HL-60/S4 treated with phorbol 12-myristate 13-acetate at 8.2 ng/mL for 4 days and 3 days (cell line): ENCODE data around the gene TESMIN.

Source experiments
- in situ Hi-C: fragments of 300-500 bp; cut with MboI; formaldehyde crosslinking; loops from 2 replicates; pipeline ENCODE4 v1.15.0; 2022; ENCODE audit warnings: low sequenced_read_pairs

Gene TESMIN

GRCh38 chr11:68685656-68686380 is 65.5 kb downstream of the TESMIN start:
- in situ Hi-C loops, result no loop called here

- in situ Hi-C loops, result no loop called here
Observed at GRCh38 chr11:68684385-68685356, 66.6 kb downstream of the TESMIN start, which contains the start of gene GAL. TSS of gene GAL (plus strand) at chr11:68684544. CDS start at chr11:68684924, 380 bp downstream.

GRCh38 chr11:68683536-68684384 is 67.6 kb downstream of the TESMIN start:
- in situ Hi-C loops, result no loop called here

GRCh38 chr11:68683121-68683520 is 68.2 kb downstream of the TESMIN start:
- in situ Hi-C loops, result no loop called here

- in situ Hi-C loops, result no loop called here
Observed at GRCh38 chr11:68682531-68682961, 68.8 kb downstream of the TESMIN start.

- in situ Hi-C loops, result no loop called here
Observed at GRCh38 chr11:68680541-68681231, 70.6 kb downstream of the TESMIN start.

- in situ Hi-C loops, result no loop called here
Observed at GRCh38 chr11:68678031-68678441, 73.3 kb downstream of the TESMIN start.

- in situ Hi-C loops, result no loop called here
Observed at GRCh38 chr11:68677432-68677831, 73.9 kb downstream of the TESMIN start.

GRCh38 chr11:68674461-68674860 is 76.9 kb downstream of the TESMIN start:
- in situ Hi-C loops, result no loop called here

GRCh38 chr11:68673991-68674390 is 77.3 kb downstream of the TESMIN start:
- in situ Hi-C loops, result no loop called here

GRCh38 chr11:68673306-68673945 is 77.9 kb downstream of the TESMIN start:
- in situ Hi-C loops, result no loop called here

- in situ Hi-C loops, result no loop called here
Observed at GRCh38 chr11:68670208-68670992, 80.9 kb downstream of the TESMIN start.

- in situ Hi-C loops, result no loop called here
Observed at GRCh38 chr11:68669301-68670090, 81.8 kb downstream of the TESMIN start.

- in situ Hi-C loops, result no loop called here
Observed at GRCh38 chr11:68667511-68668500, 83.5 kb downstream of the TESMIN start.

GRCh38 chr11:68666849-68667248 is 84.5 kb downstream of the TESMIN start:
- in situ Hi-C loops, result no loop called here

- in situ Hi-C loops, result no loop called here
Observed at GRCh38 chr11:68665436-68665835, 85.9 kb downstream of the TESMIN start.

GRCh38 chr11:68664906-68665305 is 86.4 kb downstream of the TESMIN start:
- in situ Hi-C loops, result no loop called here
